Stimulated activated CD8-positive, alpha-beta memory T cell treated with anti-CD3 and anti-CD28 coated beads, Interleukin-2, amount 100 ng/mL, for 48 hours (primary cell): ENCODE measurements around the gene COL13A1.

Experiments
- DNase-seq, 2 donors: peaks; one replicate each; pipeline ENCODE4 v3.0.0-alpha.2; 2020; ENCODE audit warnings: low read depth in 2 of 2

Gene COL13A1

DNA sequence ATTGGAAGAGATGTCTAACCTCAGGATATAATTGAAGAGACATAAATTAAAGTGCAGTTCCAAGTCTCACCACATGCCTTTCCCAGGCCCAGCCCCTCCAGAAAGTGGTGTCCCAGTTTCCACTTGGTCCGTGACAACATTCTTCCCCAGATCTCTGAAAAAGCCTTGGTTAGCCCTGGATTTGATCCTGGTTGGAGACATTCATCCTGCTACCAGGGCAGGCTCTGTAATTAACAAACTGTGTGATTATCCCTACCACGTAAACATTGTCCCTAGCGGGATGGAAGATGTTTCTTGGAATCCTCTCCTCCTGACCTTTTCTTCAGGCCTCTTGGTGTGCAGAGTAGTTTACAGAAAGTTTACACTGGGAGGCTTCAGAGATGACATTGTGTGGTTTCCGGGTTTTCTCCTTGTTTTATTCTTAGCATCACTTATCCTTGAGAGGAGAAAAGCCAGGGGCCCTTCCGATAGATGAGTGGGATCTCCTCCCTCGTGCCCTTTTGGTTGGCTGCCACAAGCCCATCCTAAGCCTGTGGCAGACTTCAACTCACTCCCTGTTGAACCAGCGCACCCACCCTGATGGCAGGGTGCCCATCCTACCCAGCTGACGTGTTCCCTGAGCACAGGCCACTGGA is 83.8 kb downstream of the COL13A1 start:
- DNase-seq: no peak

DNA sequence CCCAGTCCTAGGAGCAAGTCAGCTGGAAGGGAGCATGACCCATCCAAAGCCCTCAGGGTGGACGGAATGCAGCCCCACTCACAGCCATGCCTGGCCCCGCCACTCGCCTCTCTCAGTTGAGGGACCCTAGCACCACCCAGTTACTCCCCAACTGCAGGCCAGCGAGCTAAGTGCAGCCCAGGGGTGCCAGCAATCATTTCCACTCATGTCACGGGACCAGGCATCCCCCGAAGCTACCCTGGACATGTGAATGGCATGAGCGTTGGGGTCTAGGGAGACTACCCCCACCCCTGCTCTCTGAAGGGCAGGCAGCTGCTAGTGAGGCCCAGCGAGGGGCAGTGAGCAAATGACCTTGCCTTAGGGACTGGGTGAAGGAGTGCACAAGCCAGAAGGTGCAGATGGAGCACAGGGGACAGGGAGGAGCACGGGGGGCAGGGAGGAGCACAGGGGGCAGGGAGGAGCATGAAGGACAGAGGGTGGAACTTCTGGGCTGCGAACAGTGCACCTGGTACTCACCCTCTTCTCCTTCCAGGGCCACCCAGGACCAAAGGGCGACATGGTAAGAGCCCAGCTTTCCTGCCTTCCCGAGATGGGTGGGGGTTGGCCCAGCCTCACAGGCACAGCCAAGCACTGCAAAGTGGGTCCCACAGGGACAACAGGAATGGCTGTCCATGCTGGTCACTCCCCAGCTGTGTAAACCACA is 87.3 kb downstream of the COL13A1 start:
- DNase-seq: no peak

GRCh38 chr10:69890065-69890847 is 88.5 kb downstream of the COL13A1 start:
- DNase-seq: no peak

DNA sequence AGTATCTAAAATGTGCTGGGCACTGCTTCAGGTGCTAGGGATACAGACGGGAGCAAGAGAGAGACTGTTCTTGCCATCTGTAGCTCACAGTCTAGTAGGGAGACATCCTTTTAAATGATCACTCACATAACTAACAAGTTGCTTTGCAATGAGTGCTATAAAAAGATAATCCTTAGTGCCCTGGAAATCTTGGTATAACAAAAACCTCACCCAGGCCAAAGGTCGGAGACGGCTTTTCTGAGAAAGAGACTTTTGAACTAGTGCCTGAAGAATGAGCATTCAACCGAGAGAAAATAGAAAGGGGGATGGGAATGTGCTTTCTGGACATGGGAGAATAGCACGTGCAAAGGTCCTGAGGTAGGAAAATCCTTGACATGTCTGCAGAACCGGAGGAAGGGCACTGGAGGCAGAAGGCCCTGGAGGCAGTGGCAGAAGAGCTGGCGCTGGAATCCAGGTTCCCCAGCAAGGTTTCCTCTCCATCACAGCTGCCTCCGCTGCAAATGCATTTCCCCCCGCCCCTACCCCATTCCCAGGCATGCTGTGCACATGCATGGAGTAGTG is 89.4 kb downstream of the COL13A1 start:
- DNase-seq: no peak

- no peak for DNase-seq
Measured at GRCh38 chr10:69892406-69892805, 90.7 kb downstream of the COL13A1 start.

GRCh38 chr10:69892816-69893215 is 91.1 kb downstream of the COL13A1 start:
- no peak for DNase-seq

DNA sequence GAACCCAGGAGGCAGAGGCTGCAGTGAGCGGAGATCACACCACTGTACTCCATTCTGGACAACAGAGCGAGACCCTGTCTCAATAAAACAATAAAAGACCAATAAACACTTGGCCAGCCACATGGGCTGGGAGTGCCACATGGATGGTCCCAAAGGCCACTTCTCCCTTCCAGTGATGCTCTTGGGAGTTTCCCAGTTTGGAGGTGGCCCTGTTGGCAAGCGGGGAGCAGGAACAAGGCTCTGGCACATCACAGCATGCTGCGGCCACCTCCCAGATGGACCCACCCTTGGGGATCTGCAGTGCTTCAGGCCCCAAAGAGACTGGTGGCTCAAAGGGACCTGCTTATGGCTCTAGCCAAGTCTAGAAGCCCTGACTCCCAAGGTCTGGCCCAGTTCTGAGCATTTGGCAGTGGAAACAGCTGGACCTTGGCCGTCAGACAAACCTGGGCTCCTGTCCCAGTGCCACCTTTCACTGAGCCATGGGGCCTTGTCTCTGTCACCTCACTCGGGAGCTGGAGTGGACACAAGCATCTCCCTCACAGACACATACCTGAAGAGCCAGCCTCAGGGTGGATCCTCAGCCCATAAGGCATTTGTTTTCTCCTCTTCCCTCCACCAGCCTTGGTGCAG is 91.7 kb downstream of the COL13A1 start:
- no peak for DNase-seq

- DNase-seq: no peak
Measured at GRCh38 chr10:69894156-69894555, 92.5 kb downstream of the COL13A1 start.

DNA sequence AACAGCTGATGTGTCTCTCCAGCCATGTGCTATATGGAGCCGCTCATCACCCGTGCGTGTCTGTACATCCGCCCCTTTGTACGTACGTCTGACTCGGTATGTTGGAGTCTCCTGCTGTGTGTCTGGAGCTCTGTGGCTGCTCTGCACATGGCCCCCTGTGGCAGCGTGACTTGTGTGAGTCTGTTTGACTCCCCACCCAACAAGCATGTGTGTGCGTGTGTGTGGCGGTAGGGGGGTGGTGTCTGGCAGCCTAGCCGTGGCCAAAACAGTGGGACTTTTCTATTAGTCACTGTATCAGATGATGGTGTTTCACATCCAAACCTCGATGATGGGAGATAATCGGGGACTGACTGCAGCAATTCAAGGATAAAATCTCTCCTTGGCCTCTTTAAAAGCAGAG is 94.1 kb downstream of the COL13A1 start:
- no peak for DNase-seq

DNA sequence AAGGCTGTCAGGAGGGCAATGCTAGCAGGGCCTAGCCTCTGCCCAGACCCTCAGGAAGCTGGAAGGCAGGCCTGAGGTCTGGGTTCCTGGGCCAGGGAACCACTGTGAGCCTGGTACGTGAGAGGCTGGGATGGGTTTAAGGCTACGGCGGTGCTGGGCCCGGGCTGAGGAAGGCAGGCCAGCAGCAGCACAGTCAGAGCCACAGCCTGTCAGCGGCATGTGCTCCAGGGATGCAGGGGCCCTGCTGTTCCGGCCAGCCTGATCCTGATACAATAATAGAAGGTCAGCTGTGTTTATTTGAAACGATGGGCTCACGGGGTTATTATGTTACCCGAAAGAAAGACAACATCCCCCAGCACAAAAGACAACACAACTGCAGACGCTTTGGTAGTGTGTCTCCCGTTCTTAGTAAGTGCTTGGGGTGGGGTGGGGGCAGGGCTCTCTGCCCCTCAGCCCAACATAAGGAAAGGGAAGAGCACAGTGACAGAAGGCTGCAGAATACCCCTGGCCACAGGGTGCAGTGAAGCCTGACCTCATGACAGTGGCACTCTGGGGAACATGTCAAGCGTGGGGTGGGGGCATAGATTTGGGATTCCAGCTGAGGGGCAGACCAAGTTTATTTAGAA is 95.0 kb downstream of the COL13A1 start:
- DNase-seq: no peak

- DNase-seq: no peak
Measured at GRCh38 chr10:69897432-69897831, 95.7 kb downstream of the COL13A1 start.

GRCh38 chr10:69897999-69898398 is 96.3 kb downstream of the COL13A1 start:
- no peak for DNase-seq

DNA sequence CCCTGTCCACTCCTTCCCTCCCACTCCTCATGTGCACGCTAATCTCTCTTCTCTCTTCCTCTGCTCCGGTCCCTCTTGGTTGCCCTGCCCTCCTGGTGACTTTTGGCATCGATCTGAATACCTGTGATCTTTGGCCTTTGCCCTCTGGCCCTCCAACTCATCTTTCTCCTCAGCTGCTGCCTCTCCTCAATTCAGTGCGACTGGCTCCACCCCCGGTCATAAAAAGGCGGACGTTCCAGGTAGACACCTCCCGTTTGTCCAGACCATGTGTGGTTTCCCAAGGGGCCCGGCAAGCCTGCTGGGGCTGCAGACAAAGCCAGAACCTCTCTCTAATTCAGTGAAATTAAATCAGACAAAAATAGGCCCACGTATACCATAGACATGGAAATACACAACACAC is 96.8 kb downstream of the COL13A1 start:
- DNase-seq: no peak

DNA sequence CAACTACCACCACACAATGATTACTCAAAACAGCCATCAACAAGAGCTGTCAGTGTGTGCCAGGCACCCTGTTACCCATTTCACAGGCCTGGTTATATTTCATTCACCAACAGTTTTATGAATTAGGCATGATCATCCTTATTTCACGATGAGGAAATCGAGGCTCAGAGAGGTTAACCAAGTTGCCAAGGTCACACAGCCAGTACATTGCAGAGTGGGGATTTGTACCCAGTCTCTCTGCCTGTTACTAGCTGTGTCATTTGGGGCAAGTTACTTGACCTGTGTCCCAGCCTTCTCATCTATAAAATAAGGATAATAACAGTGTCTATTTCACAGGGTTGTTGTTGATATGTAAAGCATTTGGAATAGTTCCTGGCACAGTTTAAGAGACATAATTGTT is 97.2 kb downstream of the COL13A1 start:
- no peak for DNase-seq

DNA sequence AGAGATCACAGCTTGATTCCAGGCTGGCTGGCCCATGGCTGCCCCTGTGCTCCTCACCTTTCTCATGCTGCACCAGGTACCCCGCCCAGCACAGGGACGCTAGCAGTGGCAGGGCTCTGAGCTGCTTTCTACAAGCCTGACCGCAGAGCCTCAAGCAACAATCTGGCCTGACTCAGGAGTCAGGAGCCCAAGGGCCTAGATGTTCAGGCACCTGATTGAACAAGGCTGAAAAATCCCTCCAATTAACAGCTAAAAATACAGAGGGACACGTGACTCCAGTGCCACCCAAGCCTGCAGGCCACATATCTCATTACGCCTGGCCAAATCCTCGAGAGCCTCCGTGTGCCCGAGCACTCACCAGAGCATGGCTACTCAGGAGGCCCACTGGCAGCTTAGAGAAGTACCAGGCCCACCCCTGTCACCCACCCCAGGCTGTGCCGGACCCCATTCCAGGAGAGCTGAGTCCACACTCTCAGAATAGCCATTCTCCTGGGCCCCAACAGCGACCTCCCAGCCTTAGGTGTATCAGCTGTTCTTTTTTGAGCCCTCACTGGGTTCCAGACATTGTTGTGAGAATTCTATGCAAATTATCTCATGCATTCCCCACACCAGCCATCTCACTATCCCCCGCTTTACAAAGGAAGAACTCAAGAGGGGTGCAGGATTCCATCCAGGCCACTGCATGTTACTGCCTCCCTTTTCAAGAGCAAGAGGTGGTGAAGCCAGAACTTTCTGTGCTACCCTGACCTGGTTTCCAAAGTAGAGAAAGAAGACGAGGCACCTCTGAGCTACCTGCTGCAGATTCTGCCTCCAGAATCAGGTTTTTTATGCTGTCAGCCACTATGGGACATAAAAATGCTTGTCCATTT is 98.3 kb downstream of the COL13A1 start:
- no peak for DNase-seq

DNA sequence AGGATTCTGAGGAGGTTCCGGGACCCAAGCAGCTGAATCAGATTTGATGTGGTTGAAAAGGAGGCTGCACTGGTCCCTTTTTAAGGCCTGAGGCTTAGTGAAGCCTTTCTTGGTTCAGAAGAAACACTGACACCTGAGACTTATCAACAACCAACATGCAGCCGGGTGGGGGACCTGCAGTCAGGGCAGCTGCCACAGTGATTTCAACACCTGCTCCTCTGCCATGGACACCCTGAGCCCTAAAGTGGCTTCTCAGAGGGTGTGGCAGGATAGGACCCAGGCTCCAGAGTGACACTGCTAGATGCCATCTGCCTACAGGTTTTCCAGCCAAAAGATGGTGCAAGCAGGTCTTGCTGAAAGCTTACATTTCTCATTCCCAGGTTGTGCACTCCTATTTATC is 99.3 kb downstream of the COL13A1 start:
- no peak for DNase-seq

DNA sequence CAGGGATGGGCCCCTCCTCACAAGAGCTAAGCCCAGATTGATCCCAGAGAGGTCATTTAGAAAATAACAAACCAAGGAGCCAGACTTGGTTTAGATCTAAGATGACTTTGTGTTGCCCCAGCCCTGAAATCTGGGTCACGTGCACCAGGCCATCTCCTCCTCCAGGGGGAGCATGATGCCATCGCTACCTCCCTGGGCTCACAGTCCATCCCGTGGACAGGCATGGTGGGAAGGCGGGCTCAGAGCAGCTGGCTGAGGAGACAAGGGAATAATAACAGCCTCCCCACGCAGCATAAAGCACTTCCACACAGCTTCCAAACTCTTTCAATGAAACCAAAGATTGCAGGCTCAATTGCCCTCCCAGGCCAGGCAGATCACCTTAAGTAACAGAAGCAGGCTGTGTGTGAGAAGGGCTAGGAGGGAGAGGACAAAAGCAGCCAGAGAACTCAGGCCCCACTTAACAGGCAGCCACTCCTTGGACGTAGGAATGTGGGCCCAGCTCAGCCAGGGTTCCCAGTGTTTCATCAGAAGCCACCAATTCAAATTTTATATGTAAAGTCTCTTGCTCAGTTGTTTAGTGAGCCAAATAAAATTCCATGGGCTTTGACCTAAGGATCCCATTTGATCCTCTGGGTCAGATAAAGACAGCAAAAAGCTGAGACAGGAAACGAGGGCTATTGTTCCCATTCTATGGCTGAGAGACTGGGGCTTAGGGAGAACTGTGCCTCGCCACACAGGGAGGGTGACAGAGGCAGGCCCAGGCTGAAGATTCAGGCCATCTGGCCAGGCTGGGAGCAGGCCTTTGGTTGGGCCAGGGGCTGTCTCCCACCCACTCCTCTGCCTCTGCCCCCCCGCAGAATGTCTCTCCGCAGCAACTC is 100.2 kb downstream of the COL13A1 start:
- DNase-seq: peak in 1 of 2 donors; percentile 5

GRCh38 chr10:69902835-69903535 is 101.3 kb downstream of the COL13A1 start:
- DNase-seq: no peak

DNA sequence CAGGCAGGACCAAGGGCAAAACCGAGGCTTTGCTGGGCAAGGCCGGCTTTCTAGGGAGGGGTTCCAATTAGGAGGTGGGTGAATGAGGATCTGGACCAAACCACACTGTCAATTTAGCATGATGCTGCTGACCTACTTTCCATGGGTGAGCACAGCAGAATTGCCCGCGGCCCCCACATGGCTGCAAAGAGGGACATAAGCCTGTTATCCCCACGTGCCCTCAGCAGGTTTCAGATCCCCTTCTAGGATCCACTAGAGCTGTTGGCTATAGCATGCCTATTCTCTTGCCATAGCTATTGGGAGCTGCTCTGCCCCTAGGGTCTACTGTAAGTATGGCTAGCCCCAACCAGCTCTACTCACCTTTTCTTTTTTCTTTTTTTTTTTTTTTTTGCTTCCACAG is 102.8 kb downstream of the COL13A1 start:
- no peak for DNase-seq
